HCT116 (cell line): ENCODE results near the gene DNAJC10.

Source experiments
- CBX3 ChIP-seq: IDR thresholded peaks from 2 replicates; pipeline ENCODE4 v1.6.1; 2012; ENCODE audit warnings: low read depth
- EZH2phosphoT487 ChIP-seq: fragments of 200-600 bp; IDR thresholded peaks from 2 replicates; pipeline ENCODE4 v1.6.1; 2018; ENCODE audit warnings: antibody characterized with exemption, borderline replicate concordance
- FOSL1 ChIP-seq: IDR thresholded peaks from 2 replicates; pipeline ENCODE4 v1.6.1; 2012; ENCODE audit warnings: low read depth
- JUND ChIP-seq: IDR thresholded peaks from 2 replicates; pipeline ENCODE4 v1.6.1; 2012
- POLR2A ChIP-seq: IDR thresholded peaks from 2 replicates; pipeline ENCODE4 v1.7.0; 2011; ENCODE audit warnings: borderline replicate concordance; ENCODE audit not compliant: insufficient read depth, insufficient read length; ENCODE audit errors: extremely low read depth
- POLR2AphosphoS5 ChIP-seq: IDR thresholded peaks from 2 replicates; pipeline ENCODE4 v1.6.1; 2011; ENCODE audit warnings: mild to moderate bottlenecking, low read depth, low read length, moderate library complexity
- RAD21 ChIP-seq: IDR thresholded peaks from 2 replicates; pipeline ENCODE4 v1.6.1; 2012; ENCODE audit warnings: low read depth, mild to moderate bottlenecking
- REST ChIP-seq: IDR thresholded peaks from 2 replicates; pipeline ENCODE4 v1.6.1; 2012; ENCODE audit warnings: low read depth
- SIN3A ChIP-seq: IDR thresholded peaks from 2 replicates; pipeline ENCODE4 v1.6.1; 2012; ENCODE audit warnings: low read depth
- SP1 ChIP-seq: IDR thresholded peaks from 2 replicates; pipeline ENCODE4 v1.6.1; 2012; ENCODE audit warnings: low read depth
- YY1 ChIP-seq: IDR thresholded peaks from 2 replicates; pipeline ENCODE4 v1.6.1; 2011; ENCODE audit warnings: low read length, low read depth, moderate library complexity, mild to moderate bottlenecking; ENCODE audit not compliant: insufficient replicate concordance; ENCODE audit errors: extremely low read depth
- TF ChIP-seq, protein P1 (sequence below), 3 experiments: fragments of 200-600 bp in 1 of 3; sonication (generic) in 1 of 3; IDR thresholded peaks in 2 of 3; conservative IDR thresholded peaks in 1 of 3; 2 replicates each; pipeline ENCODE4 v1.5.1; 2012 to 2017; ENCODE audit warnings: low read depth in 2 of 3, low read length in 2 of 3, antibody characterized with exemption in 1 of 3, borderline replicate concordance in 1 of 3, control low read depth in 1 of 3, mild to moderate bottlenecking in 1 of 3, mixed read lengths in 1 of 3, mixed run types in 1 of 3, moderate library complexity in 1 of 3; ENCODE audit not compliant: insufficient read depth in 1 of 3
- TF ChIP-seq, protein P2 (sequence below): IDR thresholded peaks from 2 replicates; pipeline ENCODE4 v1.6.1; 2012

DNA sequence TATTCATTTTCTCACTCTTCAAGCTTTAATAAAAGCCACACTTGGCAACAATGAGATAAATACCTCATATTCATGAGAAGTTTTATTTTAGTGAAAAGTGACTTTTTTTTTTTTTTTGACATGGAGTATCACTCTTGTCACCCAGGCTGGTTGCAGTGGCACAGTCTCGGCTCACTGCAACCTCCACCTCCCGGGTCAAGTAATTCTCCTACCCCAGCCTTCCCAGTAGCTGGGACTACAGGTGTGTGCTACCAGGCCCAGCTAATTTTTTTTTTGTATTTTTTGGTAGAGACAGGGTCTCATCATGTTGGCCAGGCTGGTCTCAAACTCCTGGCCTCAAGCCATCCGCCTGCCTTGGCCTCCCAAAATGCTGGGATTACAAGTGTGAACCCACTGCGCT lies 103.4 kb downstream of the DNAJC10 start:
- no peak for TF ChIP-seq POLR2A
- TF ChIP-seq, protein P1, sequence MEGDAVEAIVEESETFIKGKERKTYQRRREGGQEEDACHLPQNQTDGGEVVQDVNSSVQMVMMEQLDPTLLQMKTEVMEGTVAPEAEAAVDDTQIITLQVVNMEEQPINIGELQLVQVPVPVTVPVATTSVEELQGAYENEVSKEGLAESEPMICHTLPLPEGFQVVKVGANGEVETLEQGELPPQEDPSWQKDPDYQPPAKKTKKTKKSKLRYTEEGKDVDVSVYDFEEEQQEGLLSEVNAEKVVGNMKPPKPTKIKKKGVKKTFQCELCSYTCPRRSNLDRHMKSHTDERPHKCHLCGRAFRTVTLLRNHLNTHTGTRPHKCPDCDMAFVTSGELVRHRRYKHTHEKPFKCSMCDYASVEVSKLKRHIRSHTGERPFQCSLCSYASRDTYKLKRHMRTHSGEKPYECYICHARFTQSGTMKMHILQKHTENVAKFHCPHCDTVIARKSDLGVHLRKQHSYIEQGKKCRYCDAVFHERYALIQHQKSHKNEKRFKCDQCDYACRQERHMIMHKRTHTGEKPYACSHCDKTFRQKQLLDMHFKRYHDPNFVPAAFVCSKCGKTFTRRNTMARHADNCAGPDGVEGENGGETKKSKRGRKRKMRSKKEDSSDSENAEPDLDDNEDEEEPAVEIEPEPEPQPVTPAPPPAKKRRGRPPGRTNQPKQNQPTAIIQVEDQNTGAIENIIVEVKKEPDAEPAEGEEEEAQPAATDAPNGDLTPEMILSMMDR (IDR thresholded peaks at IDR 0.05 in 2 of 3, conservative IDR thresholded peaks at IDR 0.05 in 1 of 3; ENCODE audit: borderline replicate concordance in 1 of 3, insufficient read depth in 1 of 3, low read depth in 2 of 3, low read length in 2 of 3) = no peak
- TF ChIP-seq SP1 = no peak
- no peak for TF ChIP-seq REST
- no peak for TF ChIP-seq EZH2phosphoT487
- no peak for TF ChIP-seq JUND
- no peak for TF ChIP-seq YY1
- TF ChIP-seq, protein P2, sequence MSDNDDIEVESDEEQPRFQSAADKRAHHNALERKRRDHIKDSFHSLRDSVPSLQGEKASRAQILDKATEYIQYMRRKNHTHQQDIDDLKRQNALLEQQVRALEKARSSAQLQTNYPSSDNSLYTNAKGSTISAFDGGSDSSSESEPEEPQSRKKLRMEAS = no peak
- TF ChIP-seq FOSL1 = no peak
- TF ChIP-seq SIN3A = no peak
- no peak for TF ChIP-seq POLR2AphosphoS5
- TF ChIP-seq CBX3 = no peak
- no peak for TF ChIP-seq RAD21
